BLaER1 treated with 17β-estradiol and CSF1 and Interleukin-3, amounts not matched to agents 10 nM and 100 nM (cell line): ENCODE measurements around the gene WWOX.

ENCODE experiments used
- H3K27ac ChIP-seq, 11 experiments: shearing (Covaris generic); formaldehyde crosslinking; 2 replicates each; pipeline ENCODE4 v1.8.1; 2022
- H3K27me3 ChIP-seq, 11 experiments: shearing (Covaris generic); formaldehyde crosslinking; 2 replicates each; pipeline ENCODE4 v1.8.1; 2022
- H3K36me3 ChIP-seq, 11 experiments: shearing (Covaris generic); formaldehyde crosslinking; 2 replicates each; pipeline ENCODE4 v1.8.1; 2022
- H3K4me1 ChIP-seq, 10 experiments: shearing (Covaris generic); formaldehyde crosslinking; 2 replicates each; pipeline ENCODE4 v1.8.1; 2022
- H3K4me2 ChIP-seq, 11 experiments: shearing (Covaris generic); formaldehyde crosslinking; 2 replicates each; pipeline ENCODE4 v1.8.1; 2022
- H3K4me3 ChIP-seq, 10 experiments: shearing (Covaris generic); formaldehyde crosslinking; 2 replicates each; pipeline ENCODE4 v1.8.1; 2022
- H3K9ac ChIP-seq, 11 experiments: shearing (Covaris generic); formaldehyde crosslinking; 2 replicates each; pipeline ENCODE4 v1.8.1; 2022
- H3K9me3 ChIP-seq, 11 experiments: shearing (Covaris generic); formaldehyde crosslinking; replicated peaks in 1 of 11; 2 replicates each; pipeline ENCODE4 v1.8.1; 2022
- H4K20me1 ChIP-seq, 11 experiments: shearing (Covaris generic); formaldehyde crosslinking; 2 replicates each; pipeline ENCODE4 v1.8.1; 2022
- Cebpa-rat ChIP-seq, 11 experiments: shearing (Covaris generic); IDR thresholded peaks; 2 replicates each; pipeline ENCODE4 v1.8.1; 2022

Gene WWOX

GRCh38 chr16:78116946-78117345 lies 17.5 kb downstream of the WWOX start:
- Histone ChIP-seq H3K4me2 (peak overlapping the region in 2 of 11 experiments; percentile 6 to 14; a peak in 2 of 22 replicates), H3K9me3 (no peaks in the 10 kb centered on the region), H4K20me1 (no peaks in the 10 kb centered on the region), H3K27ac (no peak overlapping the region), H3K36me3 (peaks cover 29 to 85% (median 71%) of the 10 kb centered on the region in 11 experiments; a peak in 21 of 22 replicates), H3K4me3 (no peak overlapping the region), H3K4me1 (peaks cover 0 to 6% (median 2%) of the 10 kb centered on the region in 10 experiments; a peak in 3 of 20 replicates), H3K9ac (no peak overlapping the region), H3K27me3 (no peaks in the 10 kb centered on the region)
- TF ChIP-seq Cebpa-rat (IDR thresholded peaks at IDR 0.05) = no peak

GRCh38 chr16:78117391-78117790 lies 17.9 kb downstream of the WWOX start:
- Histone ChIP-seq H3K9ac (no peak overlapping the region), H3K4me1 (peaks cover 0 to 6% (median 2%) of the 10 kb centered on the region in 10 experiments; a peak in 3 of 20 replicates), H3K4me2 (peak overlapping the region in 1 of 11 experiments; percentile 6; a peak in 1 of 22 replicates), H3K27ac (no peak overlapping the region), H3K36me3 (peaks cover 29 to 80% (median 66%) of the 10 kb centered on the region in 11 experiments; a peak in 21 of 22 replicates), H3K27me3 (no peaks in the 10 kb centered on the region), H3K9me3 (no peaks in the 10 kb centered on the region), H4K20me1 (no peaks in the 10 kb centered on the region), H3K4me3 (no peak overlapping the region)
- no peak for TF ChIP-seq Cebpa-rat (IDR thresholded peaks at IDR 0.05)

GRCh38 chr16:78118469-78119025 lies 19.1 kb downstream of the WWOX start:
- no peak overlapping the region for H3K9ac ChIP-seq
- H3K27ac ChIP-seq = no peak overlapping the region
- H3K36me3 ChIP-seq = peaks cover 26 to 69% (median 55%) of the 10 kb centered on the region in 11 experiments; a peak in 21 of 22 replicates
- TF ChIP-seq Cebpa-rat (IDR thresholded peaks at IDR 0.05) = no peak
- H3K9me3 ChIP-seq = no peaks in the 10 kb centered on the region
- no peak overlapping the region for H3K4me3 ChIP-seq
- peaks cover 0 to 6% (median 2%) of the 10 kb centered on the region in 10 experiments; a peak in 3 of 20 replicates for H3K4me1 ChIP-seq
- H3K4me2 ChIP-seq = no peak overlapping the region
- no peaks in the 10 kb centered on the region for H3K27me3 ChIP-seq
- no peaks in the 10 kb centered on the region for H4K20me1 ChIP-seq

GRCh38 chr16:78122774-78123315 lies 23.4 kb downstream of the WWOX start:
- Histone ChIP-seq H3K4me1 (peaks cover 0 to 5% (median 0%) of the 10 kb centered on the region in 10 experiments; a peak in 1 of 20 replicates), H3K27ac (peak overlapping the region in 1 of 11 experiments; percentile 14; a peak in 2 of 22 replicates), H3K9ac (peak overlapping the region in 1 of 11 experiments; percentile 9; a peak in 1 of 22 replicates), H3K4me2 (no peak overlapping the region; a peak in 1 of 22 replicates), H3K36me3 (peaks cover 10 to 29% (median 18%) of the 10 kb centered on the region in 11 experiments; a peak in 18 of 22 replicates), H3K4me3 (no peak overlapping the region), H3K9me3 (no peaks in the 10 kb centered on the region), H4K20me1 (no peaks in the 10 kb centered on the region), H3K27me3 (no peaks in the 10 kb centered on the region)
- TF ChIP-seq Cebpa-rat (IDR thresholded peaks at IDR 0.05) = no peak

- H3K27ac ChIP-seq = no peak overlapping the region
- no peak overlapping the region for H3K4me2 ChIP-seq
- no peaks in the 10 kb centered on the region for H3K27me3 ChIP-seq
- H4K20me1 ChIP-seq = no peaks in the 10 kb centered on the region
- peaks cover 0 to 11% (median 5%) of the 10 kb centered on the region in 11 experiments; a peak in 8 of 22 replicates for H3K36me3 ChIP-seq
- TF ChIP-seq Cebpa-rat (IDR thresholded peaks at IDR 0.05) = no peak
- H3K4me1 ChIP-seq = peaks cover 0 to 5% (median 0%) of the 10 kb centered on the region in 10 experiments; a peak in 1 of 20 replicates
- peaks cover 0 to 9% (median 4%) of the 10 kb centered on the region in 11 experiments; a peak in 8 of 22 replicates for H3K9me3 ChIP-seq
- H3K4me3 ChIP-seq = no peak overlapping the region
- H3K9ac ChIP-seq = no peak overlapping the region
Measured at GRCh38 chr16:78125112-78125844, 25.8 kb downstream of the WWOX start.

GRCh38 chr16:78126662-78127061 lies 27.2 kb downstream of the WWOX start:
- no peak overlapping the region for H3K4me3 ChIP-seq
- no peaks in the 10 kb centered on the region for H3K27me3 ChIP-seq
- H3K9ac ChIP-seq = no peak overlapping the region
- peaks cover 0 to 18% (median 9%) of the 10 kb centered on the region in 11 experiments; a peak in 10 of 22 replicates for H3K36me3 ChIP-seq
- H3K27ac ChIP-seq = no peak overlapping the region
- peaks cover 0 to 19% (median 8%) of the 10 kb centered on the region in 11 experiments; a peak in 8 of 22 replicates for H3K9me3 ChIP-seq
- H3K4me2 ChIP-seq = no peak overlapping the region
- no peak for TF ChIP-seq Cebpa-rat (IDR thresholded peaks at IDR 0.05)
- H3K4me1 ChIP-seq = peaks cover 0 to 5% (median 0%) of the 10 kb centered on the region in 10 experiments; a peak in 1 of 20 replicates
- no peaks in the 10 kb centered on the region for H4K20me1 ChIP-seq

GRCh38 chr16:78127130-78127529 lies 27.7 kb downstream of the WWOX start:
- Histone ChIP-seq H3K27ac (no peak overlapping the region), H3K9ac (no peak overlapping the region), H3K4me2 (no peak overlapping the region), H3K9me3 (peaks cover 0 to 19% (median 8%) of the 10 kb centered on the region in 11 experiments; a peak in 8 of 22 replicates), H4K20me1 (no peaks in the 10 kb centered on the region), H3K27me3 (no peaks in the 10 kb centered on the region), H3K4me1 (peaks cover 0 to 5% (median 0%) of the 10 kb centered on the region in 10 experiments; a peak in 1 of 20 replicates), H3K4me3 (no peak overlapping the region), H3K36me3 (peaks cover 0 to 17% (median 9%) of the 10 kb centered on the region in 11 experiments; a peak in 9 of 22 replicates)
- TF ChIP-seq Cebpa-rat (IDR thresholded peaks at IDR 0.05) = no peak

GRCh38 chr16:78128913-78129312 lies 29.5 kb downstream of the WWOX start:
- no peak for TF ChIP-seq Cebpa-rat (IDR thresholded peaks at IDR 0.05)
- no peak overlapping the region for H3K27ac ChIP-seq
- H3K4me3 ChIP-seq = no peak overlapping the region
- peaks cover 0 to 19% (median 8%) of the 10 kb centered on the region in 11 experiments; a peak in 8 of 22 replicates for H3K9me3 ChIP-seq
- H3K36me3 ChIP-seq = peaks cover 0 to 17% (median 9%) of the 10 kb centered on the region in 11 experiments; a peak in 10 of 22 replicates
- peaks cover 0 to 5% (median 0%) of the 10 kb centered on the region in 10 experiments; a peak in 1 of 20 replicates for H3K4me1 ChIP-seq
- H4K20me1 ChIP-seq = no peaks in the 10 kb centered on the region
- no peaks in the 10 kb centered on the region for H3K27me3 ChIP-seq
- H3K4me2 ChIP-seq = no peak overlapping the region
- H3K9ac ChIP-seq = no peak overlapping the region

- no peak for TF ChIP-seq Cebpa-rat (IDR thresholded peaks at IDR 0.05)
- Histone ChIP-seq H4K20me1 (no peaks in the 10 kb centered on the region), H3K4me2 (no peak overlapping the region), H3K4me1 (peaks cover 0 to 5% (median 0%) of the 10 kb centered on the region in 10 experiments; a peak in 1 of 20 replicates), H3K36me3 (peaks cover 0 to 17% (median 9%) of the 10 kb centered on the region in 11 experiments; a peak in 10 of 22 replicates), H3K27ac (no peak overlapping the region), H3K4me3 (no peak overlapping the region), H3K9ac (no peak overlapping the region), H3K27me3 (no peaks in the 10 kb centered on the region), H3K9me3 (peaks cover 0 to 19% (median 8%) of the 10 kb centered on the region in 11 experiments; a peak in 8 of 22 replicates)
Measured at GRCh38 chr16:78129349-78129748, 29.9 kb downstream of the WWOX start.
